GM19023 (cell line): ENCODE measurements around the gene TMEM129.

Experiments used
- ATAC-seq: cut with Tn5 transposase; IDR thresholded peaks from one replicate; pipeline ENCODE4 v1.9.1; 2021; ENCODE audit warnings: mild to moderate bottlenecking, moderate library complexity; ENCODE audit not compliant: unreplicated experiment

Gene TMEM129

GRCh38 chr4:1670279-1670678, 50.8 kb downstream of the TMEM129 start:
- ATAC-seq = no peak

- no peak for ATAC-seq
These were observed 51.3 kb downstream of the TMEM129 start for GRCh38 chr4:1669850-1670249.

- no peak for ATAC-seq
These were observed 51.9 kb downstream of the TMEM129 start for GRCh38 chr4:1669270-1669669.

GRCh38 chr4:1668488-1668840, 52.7 kb downstream of the TMEM129 start:
- no peak for ATAC-seq

GRCh38 chr4:1667273-1667672, 53.9 kb downstream of the TMEM129 start:
- ATAC-seq = no peak

GRCh38 chr4:1666391-1666790, 54.7 kb downstream of the TMEM129 start:
- ATAC-seq = no peak
